HepG2 (cell line): Measurements from ENCODE around the gene UNCX. TPM values are rescaled to one million over a fixed set of nuclear protein-coding genes. Genes with fewer than 3 reads are reported as not detected.
A peak's percentile ranks its signal among the peaks of the same experiment; 100 is the strongest.

Experiments
- ATAC-seq: fragments of 200-7000 bp; cut with Tn5 transposase; 3 replicates; pipeline ENCODE4 v1.9.1; 2020; ENCODE audit warnings: mild to moderate bottlenecking, moderate library complexity
- BruUV-seq: library from RNA; stranded (reverse); fragments of 400-500 nt; replicated peaks from 2 replicates; lab custom pipeline; 2021; lab: Mats Ljungman, UMichigan
- CTCF ChIA-PET: fragments of 300-600 bp; formaldehyde crosslinking; extraction: SDS; loops from one replicate; lab custom pipeline; 2021; ENCODE audit warnings: low total read pairs, inconsistent platforms, low intra/inter-chr PET ratio; lab: Yijun Ruan, JAX
- POLR2A ChIA-PET: fragments of 350-600 bp; sonication (Branson Sonifier 250); formaldehyde crosslinking; loops from one replicate; lab custom pipeline; 2020; ENCODE audit warnings: antibody characterized with exemption, inconsistent platforms; lab: Yijun Ruan, JAX
- DNase-seq: peaks from one replicate; pipeline ENCODE4 v3.0.0-alpha.2; 2015; ENCODE audit warnings: low spot score
- FAIRE-seq: peaks from 3 replicates; lab custom pipeline; 2011; peaks lifted over from hg19 to GRCh38; lab: Jason Lieb, UNC
- H2AFZ ChIP-seq: one replicate; pipeline ENCODE4 v1.6.1; 2011; ENCODE audit warnings: low read length, inconsistent platforms
- H3K27ac ChIP-seq: fragments of 300-600 bp; 3 replicates; pipeline ENCODE4 v1.8.0; 2011; ENCODE audit warnings: mixed run types, mild to moderate bottlenecking, mixed read lengths, low read length, inconsistent platforms; ENCODE audit not compliant: insufficient read depth; ENCODE audit errors: extremely low read length
- H3K27me3 ChIP-seq, 2 experiments: fragments of 200-600 bp in 1 of 2; 2 replicates in 1 of 2; 3 replicates in 1 of 2; pipeline versions ENCODE4 v1.6.0 to v1.8.0; 2011; ENCODE audit warnings: low read length in 2 of 2, mild to moderate bottlenecking in 2 of 2, moderate library complexity in 2 of 2, inconsistent platforms in 1 of 2; ENCODE audit not compliant: insufficient read depth in 2 of 2, control insufficient read depth in 1 of 2
- H3K36me3 ChIP-seq, 2 experiments: fragments of 200-600 bp in 1 of 2; replicated peaks in 1 of 2; 2 replicates in 1 of 2; 3 replicates in 1 of 2; pipeline versions ENCODE4 v1.5.1 to v1.8.0; 2011; ENCODE audit warnings: low read length in 2 of 2, inconsistent platforms in 1 of 2; ENCODE audit not compliant: insufficient read depth in 2 of 2, control insufficient read depth in 1 of 2
- H3K4me1 ChIP-seq: 2 replicates; pipeline ENCODE4 v1.5.1; 2012; ENCODE audit warnings: low read length, inconsistent platforms; ENCODE audit not compliant: insufficient read depth
- H3K4me2 ChIP-seq: 2 replicates; pipeline ENCODE4 v1.6.0; 2011; ENCODE audit warnings: low read depth, low read length, inconsistent platforms
- H3K4me3 ChIP-seq, 3 experiments: fragments of 200-600 bp in 1 of 3; sonication (generic), shearing (Covaris generic) in 1 of 3; replicated peaks in 1 of 3; 2 replicates each; pipeline ENCODE4 v1.5.1; 2011 to 2016; ENCODE audit warnings: low read length in 3 of 3, inconsistent platforms in 2 of 3, low read depth in 2 of 3, mild to moderate bottlenecking in 2 of 3, control low read depth in 1 of 3, mixed read lengths in 1 of 3; ENCODE audit not compliant: insufficient read depth in 1 of 3
- H3K79me2 ChIP-seq: one replicate; pipeline ENCODE4 v1.6.1; 2011; ENCODE audit warnings: low read length, inconsistent platforms; ENCODE audit not compliant: insufficient read depth
- H3K9ac ChIP-seq: 2 replicates; pipeline ENCODE4 v1.6.0; 2011; ENCODE audit warnings: mild to moderate bottlenecking, low read depth, low read length, inconsistent platforms; ENCODE audit not compliant: insufficient read depth
- H3K9me3 ChIP-seq: 2 replicates; pipeline ENCODE4 v1.5.1; 2012; ENCODE audit warnings: mild to moderate bottlenecking, low read length
- H4K20me1 ChIP-seq: 2 replicates; pipeline ENCODE4 v1.6.0; 2011; ENCODE audit warnings: inconsistent platforms, mild to moderate bottlenecking, low read length, moderate library complexity; ENCODE audit not compliant: insufficient read depth
- ATF1 ChIP-seq: IDR thresholded peaks from 2 replicates; pipeline ENCODE4 v1.6.1; 2016; ENCODE audit warnings: mild to moderate bottlenecking, control low read depth
- CBX2 ChIP-seq, 2 experiments: fragments of 200-600 bp in 1 of 2; sonication (generic); formaldehyde crosslinking in 1 of 2; IDR thresholded peaks; 2 replicates each; pipeline versions ENCODE4 v1.7.0 to v1.8.1; 2018 to 2022; ENCODE audit warnings: low read depth in 2 of 2, low read length in 1 of 2, mild to moderate bottlenecking in 1 of 2, missing genetic modification reagents in 1 of 2
- ETV6 ChIP-seq: sonication (generic); formaldehyde crosslinking; conservative IDR thresholded peaks from 2 replicates; pipeline ENCODE4 v1.4.0; 2020; ENCODE audit warnings: missing genetic modification reagents
- EZH2 ChIP-seq: conservative IDR thresholded peaks from 2 replicates; pipeline ENCODE4 v1.6.1; 2012; ENCODE audit warnings: mild to moderate bottlenecking, low read depth, low read length, moderate library complexity
- GATAD1 ChIP-seq: IDR thresholded peaks from 2 replicates; pipeline ENCODE4 v1.6.1; 2016; ENCODE audit warnings: missing genetic modification reagents, missing compliant biosample characterization
- WGBS: methylation state at CpG from one replicate; pipeline ENCODE4 v1.1.6; 2017; ENCODE audit warnings: low lambda C conversion rate; 5-methylcytosine and 5-hydroxymethylcytosine counted together
- in situ Hi-C: cut with HindIII; loops from 2 replicates; pipeline ENCODE4 v1.10.0; 2017; ENCODE audit warnings: low pct_unique_long_range_greater_than_20kb; ENCODE audit not compliant: extremely low pct_ligation_motif_present
- intact Hi-C: fragments of 100-400 bp; cut with micrococcal nuclease; formaldehyde crosslinking; loops from one replicate; pipeline ENCODE4 v1.10.0; 2022; ENCODE audit not compliant: unreplicated experiment
- polyA plus RNA-seq, 8 experiments: library from polyadenylated mRNA; depleted of rRNA in 3 of 8; stranded (reverse) in 7 of 8; unstranded in 1 of 8; fragments of >200 nt; fragmentation: Illumina TruSeq in 4 of 8; extraction: Trizol in 4 of 8; gene quantifications; 2 replicates each; pipeline versions ENCODE4 v1.2.1 to v1.2.3, GENCODE V29; 2011 to 2016; ENCODE audit warnings: low read depth in 4 of 8, missing spikeins in 1 of 8, mixed read lengths in 1 of 8; ENCODE audit not compliant: insufficient read depth in 1 of 8
- total RNA-seq, 5 experiments: library from RNA; depleted of rRNA; stranded (reverse); fragments of >200 nt; fragmentation: Illumina TruSeq; extraction: Trizol; gene quantifications; 2 replicates each; pipeline ENCODE4 v1.2.3, GENCODE V29; 2016; ENCODE audit warnings: low read depth in 1 of 5
- TF ChIP-seq, protein P1 (sequence below): IDR thresholded peaks from 2 replicates; pipeline ENCODE4 v1.6.1; 2016; ENCODE audit warnings: missing biosample characterization, missing genetic modification reagents, low read depth

The UNCX gene
- total and polyA plus RNA-seq, 2 of the 13 experiments (the other 11 are each of a cell fraction or from before 2014, with no cell fraction given) = not detected

DNA sequence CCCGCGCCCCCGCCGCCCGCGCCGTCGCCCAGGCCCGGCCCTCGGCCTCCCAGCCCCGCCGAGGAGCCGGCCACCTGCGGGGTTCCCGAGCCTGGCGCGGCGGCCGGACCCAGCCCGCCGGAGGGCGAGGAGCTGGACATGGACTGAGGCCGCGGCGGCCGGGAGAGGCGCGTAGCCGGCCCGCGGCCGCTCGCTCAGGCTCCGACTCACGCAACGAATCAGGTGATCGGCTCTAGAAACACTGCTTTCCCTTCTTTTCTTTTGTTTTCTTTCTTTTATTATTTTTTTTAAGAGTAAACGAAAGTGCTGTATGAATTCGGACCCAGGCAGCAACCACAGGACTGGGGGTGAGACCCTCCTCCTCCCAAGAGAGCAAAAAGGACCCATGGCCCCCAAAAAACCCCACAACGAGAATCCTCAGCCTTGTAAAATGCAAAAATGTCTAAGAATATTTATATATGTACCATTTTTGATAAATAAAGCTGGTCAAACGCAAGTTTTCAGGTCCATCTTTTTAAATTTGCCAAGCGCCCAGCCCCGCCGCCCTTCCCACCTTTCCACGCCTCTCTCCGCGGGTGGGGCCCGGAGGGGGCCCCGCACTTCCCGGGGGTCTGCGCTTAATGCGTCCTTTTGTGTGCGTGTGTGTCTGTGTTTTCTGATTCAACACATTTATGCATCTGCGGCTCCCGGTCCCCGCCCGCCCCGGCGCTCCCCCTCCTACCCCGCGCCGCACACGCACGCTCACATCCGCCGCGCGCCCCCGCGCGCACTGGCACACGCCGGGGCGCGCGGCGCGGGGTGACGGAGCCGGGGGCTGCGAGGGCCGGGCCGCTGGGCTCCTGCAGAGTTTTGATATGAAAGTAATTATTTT is 4.4 kb downstream of the UNCX start:
- Histone ChIP-seq H3K4me3 (no peak overlapping the region), H4K20me1 (no peaks in the 10 kb centered on the region), H2AFZ (no peak overlapping the region), H3K4me1 (no peaks in the 10 kb centered on the region), H3K4me2 (no peak overlapping the region), H3K27ac (no peak overlapping the region), H3K36me3 (no peaks in the 10 kb centered on the region), H3K27me3 (peaks cover 17 to 74% of the 10 kb centered on the region in 2 experiments)
- in situ Hi-C loops = no loop called here
- CTCF ChIA-PET = no interaction called here
- intact Hi-C loops = no loop called here
- FAIRE-seq (no peak), DNase-seq (no peak)
- WGBS = 30% methylated on average over 71 of the region's 83 CpGs
- TF ChIP-seq CBX2 (IDR thresholded peaks at IDR 0.05; ENCODE audit: low read depth, low read length) (peak; percentile 66; the same call in 1 of the 2 replicates), CBX2 (CRISPR knock-in tag; IDR thresholded peaks at IDR 0.05; ENCODE audit: low read depth) (no peak)
- TF ChIP-seq, protein P1, sequence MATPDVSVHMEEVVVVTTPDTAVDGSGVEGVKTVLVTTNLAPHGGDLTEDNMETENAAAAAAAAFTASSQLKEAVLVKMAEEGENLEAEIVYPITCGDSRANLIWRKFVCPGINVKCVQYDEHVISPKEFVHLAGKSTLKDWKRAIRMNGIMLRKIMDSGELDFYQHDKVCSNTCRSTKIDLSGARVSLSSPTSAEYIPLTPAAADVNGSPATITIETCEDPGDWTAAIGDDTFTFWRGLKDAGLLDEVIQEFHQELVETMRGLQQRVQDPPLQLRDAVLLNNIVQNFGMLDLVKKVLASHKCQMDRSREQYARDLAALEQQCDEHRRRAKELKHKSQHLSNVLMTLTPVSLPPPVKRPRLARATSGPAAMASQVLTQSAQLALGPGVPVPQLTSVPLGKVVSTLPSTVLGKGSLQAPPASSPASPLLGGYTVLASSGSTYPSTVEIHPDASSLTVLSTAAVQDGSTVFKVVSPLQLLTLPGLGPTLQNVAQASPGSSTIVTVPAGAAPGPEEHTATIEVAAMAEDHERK (CRISPR knock-in tag) = no peak
- TF ChIP-seq, all 625 proteins: peak for 1
- no peak for ATAC-seq
- no peaks in the 10 kb centered on the region for H3K9me3 ChIP-seq
- no peaks in the 10 kb centered on the region for H3K79me2 ChIP-seq
- POLR2A ChIA-PET = no interaction called here
- no peak overlapping the region for H3K9ac ChIP-seq
- no TSS peak for BruUV-seq

DNA sequence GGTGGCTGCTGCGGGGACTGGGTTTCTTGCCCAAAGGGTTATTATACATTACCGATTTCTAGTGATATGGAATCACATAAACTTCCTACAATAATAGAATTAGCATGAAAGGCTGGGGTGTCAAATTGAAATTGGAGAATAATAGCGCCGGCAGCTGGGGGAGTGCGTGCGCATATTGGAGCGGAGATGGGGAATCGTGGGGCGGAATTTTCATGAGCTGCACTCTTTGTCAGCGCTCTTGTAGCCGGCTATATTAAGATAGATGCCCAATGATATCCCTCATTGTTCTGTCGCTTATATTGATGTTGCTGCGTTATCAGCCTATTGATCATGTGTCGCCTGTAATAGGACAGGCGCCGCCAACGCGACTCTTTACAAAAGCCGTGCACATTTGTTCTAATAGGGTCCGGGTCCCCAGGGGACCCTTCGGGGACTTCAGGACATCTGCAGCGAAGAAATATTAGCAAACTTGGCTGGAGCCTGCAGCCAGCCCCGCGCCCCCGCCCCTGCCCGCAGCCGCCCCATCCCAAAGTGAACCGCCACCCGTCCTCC is 5.1 kb downstream of the UNCX start:
- in situ Hi-C loops (no loop called here), intact Hi-C loops (no loop called here)
- 40% methylated on average over 20 of the region's 29 CpGs for WGBS
- no peak overlapping the region for H3K27ac ChIP-seq
- no peaks in the 10 kb centered on the region for H3K79me2 ChIP-seq
- ChIA-PET POLR2A (no interaction called here), CTCF (no interaction called here)
- DNase-seq (no peak), ATAC-seq (no peak), FAIRE-seq (no peak)
- no TSS peak for BruUV-seq
- no peaks in the 10 kb centered on the region for H3K4me1 ChIP-seq
- TF ChIP-seq ETV6 (CRISPR knock-in tag) (no peak), GATAD1 (no peak), ATF1 (CRISPR knock-in tag) (no peak), EZH2 (peak; percentile 80; the same call in 1 of the 2 replicates)
- H3K4me3 ChIP-seq = no peak overlapping the region
- no peaks in the 10 kb centered on the region for H4K20me1 ChIP-seq
- H3K9ac ChIP-seq = no peak overlapping the region
- H3K36me3 ChIP-seq = no peaks in the 10 kb centered on the region
- H2AFZ ChIP-seq = no peak overlapping the region
- no peak overlapping the region for H3K4me2 ChIP-seq
- H3K9me3 ChIP-seq = no peaks in the 10 kb centered on the region
- H3K27me3 ChIP-seq = peaks cover 17 to 79% of the 10 kb centered on the region in 2 experiments; a peak in 4 of 5 replicates
